HS-27A (cell line): Measurements from ENCODE around the gene TCERG1L.

Source experiments
- DNase-seq: peaks from one replicate; pipeline ENCODE4 v3.0.0-alpha.2; 2012; ENCODE audit warnings: low read depth, missing footprints

TCERG1L gene

GRCh38 chr10:131065673-131066305 lies 245.7 kb downstream of the TCERG1L start:
- no peak for DNase-seq

DNA sequence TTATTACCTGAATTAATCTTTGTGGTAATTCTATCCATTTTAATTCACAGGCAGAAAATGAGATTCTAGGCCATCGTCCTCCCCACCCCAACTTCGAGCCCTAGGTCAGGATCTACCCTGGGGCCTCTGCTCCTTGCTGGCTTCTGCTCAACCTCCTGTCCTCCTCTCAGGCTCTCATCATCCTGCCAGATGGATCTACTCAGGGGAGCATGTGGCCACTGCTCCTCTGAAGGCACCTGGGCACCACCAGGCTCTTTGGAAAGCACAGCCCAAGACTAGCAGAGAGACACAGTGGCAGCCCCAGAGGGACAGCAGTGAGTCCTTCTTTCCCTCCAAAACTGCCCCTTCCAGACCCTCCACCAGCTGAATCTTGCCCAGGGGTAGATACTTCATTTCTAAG lies 248.2 kb downstream of the TCERG1L start:
- no peak for DNase-seq

DNA sequence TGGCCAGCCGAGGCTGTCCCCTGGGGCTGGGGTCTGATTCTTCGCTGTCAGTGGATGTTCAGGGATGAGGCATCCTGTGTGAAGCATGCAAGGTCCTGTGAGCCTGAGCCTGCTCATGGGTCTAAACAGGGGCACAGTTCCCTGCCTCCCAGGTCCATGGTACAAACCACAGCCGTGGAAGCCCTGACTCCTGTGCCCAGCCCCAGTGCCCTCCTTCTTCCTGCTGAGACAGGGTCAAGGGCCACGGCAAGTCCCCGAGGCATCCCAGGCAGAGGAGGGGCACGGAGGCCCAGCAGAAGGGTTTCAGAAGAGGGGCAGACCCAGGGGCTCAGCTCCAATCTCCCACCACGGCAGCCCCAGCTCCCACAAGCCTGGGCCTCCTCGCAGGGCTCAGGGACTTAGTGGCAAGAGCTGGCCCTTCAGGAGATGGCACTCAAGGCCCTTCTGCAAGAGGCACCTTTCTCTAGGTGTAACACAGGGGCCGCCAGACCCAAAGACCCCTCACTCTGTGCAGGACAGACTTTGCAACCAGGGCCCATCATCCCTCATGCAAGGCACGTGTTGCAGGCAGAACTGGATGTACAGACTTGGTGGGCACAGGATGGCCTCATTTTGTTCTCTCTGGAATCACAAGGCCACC lies 248.8 kb downstream of the TCERG1L start:
- DNase-seq: no peak

GRCh38 chr10:131061216-131061615 lies 250.3 kb downstream of the TCERG1L start:
- no peak for DNase-seq

DNA sequence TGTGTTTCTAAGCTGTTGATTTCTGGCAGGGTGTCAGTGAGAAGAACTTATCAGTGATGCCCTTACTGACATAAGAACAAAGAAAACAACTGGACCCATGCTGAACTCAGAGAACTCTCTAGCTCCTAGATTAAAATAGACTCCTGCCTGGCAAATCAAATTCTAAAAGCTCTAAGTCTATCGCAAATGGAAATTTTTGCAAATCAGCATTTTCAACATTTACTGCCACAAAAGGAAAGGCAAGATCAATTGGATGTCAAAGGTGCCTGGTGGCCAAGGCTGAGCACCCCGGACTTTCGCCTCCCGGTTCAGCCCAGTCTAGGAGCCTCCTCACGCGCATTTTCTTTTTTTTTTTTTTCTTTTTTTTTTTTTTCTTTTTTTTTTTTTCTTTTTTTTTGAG lies 251.6 kb downstream of the TCERG1L start:
- no peak for DNase-seq

DNA sequence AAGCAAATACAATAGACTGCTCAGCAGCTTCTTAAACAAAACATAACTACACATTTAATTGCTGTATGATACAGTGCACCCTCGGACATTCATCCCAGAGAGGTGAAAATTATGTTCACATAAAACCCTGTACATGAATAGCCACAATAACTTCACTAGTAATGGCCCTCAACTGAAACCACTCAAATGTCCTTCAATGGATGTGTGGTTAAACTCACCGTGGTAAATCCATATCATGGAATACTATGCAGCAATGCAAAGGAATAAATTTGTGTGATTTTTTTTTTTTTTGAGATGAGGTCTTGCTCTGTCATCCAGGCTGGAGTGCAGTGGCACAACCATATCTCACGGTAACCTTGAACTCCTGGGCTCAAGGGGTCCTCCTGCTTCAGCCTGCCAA lies 252.7 kb downstream of the TCERG1L start:
- no peak for DNase-seq

DNA sequence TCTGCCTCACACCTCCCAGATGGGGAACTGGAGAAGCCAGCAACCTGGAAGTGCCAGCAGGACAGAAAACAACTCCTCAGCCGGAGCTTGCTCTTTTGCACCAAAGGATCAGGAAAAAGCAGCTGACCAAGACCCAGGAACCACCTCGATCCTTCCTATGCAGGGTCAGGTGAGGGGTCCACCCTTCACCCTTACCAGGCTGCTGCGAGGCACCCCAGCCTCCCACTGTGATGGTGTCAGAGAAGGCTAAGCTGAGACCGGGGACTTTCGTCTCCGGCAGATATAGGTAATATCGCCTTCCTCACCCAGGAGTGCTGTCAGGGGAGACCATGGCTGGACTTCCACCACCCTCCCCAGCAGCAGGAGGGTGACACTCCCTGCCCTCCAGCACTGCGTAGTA lies 254.7 kb downstream of the TCERG1L start:
- no peak for DNase-seq

DNA sequence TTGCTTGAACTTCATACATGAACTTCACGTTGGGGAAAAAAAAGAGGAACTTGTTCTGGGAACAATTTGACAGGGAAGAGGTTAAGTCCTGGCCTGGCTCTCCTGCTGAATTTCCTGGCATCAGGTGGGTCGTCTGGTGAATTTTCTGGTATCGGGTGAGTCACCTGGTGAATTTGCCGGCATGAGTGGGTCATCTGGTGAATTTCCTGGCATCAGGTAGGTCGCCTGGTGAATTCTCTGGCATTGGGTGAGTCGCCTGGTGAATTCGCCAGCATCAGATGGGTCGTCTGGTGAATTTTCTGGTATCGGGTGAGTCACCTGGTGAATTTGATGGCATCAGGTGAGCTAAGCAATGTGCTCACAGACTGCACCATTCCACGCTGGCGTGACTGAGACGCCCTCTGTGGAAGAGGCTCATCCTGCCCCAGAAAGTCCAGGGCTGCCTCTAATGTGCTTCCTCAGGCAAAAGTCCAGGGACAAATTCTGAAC lies 255.4 kb downstream of the TCERG1L start:
- DNase-seq: no peak

- no peak for DNase-seq
Measured at GRCh38 chr10:131055437-131055836, 256.1 kb downstream of the TCERG1L start.

DNA sequence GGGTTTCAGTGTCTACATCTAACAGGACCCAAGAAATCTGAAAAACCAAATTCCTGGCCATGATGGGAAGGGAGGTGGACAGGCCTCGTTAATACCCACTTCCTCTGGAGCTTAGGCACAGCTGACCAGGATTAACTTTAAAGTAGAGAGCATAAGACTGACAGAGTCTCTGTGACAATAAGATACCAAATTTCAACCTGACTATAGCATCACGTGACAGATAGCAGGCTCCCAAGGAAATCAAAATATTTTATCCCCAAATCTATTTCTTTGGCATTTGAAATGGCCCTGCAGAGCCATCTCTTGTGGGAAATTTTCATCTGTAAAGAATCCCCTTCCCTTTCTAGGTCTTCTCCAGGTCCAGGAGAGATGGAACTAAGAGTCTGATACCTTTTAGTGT lies 258.3 kb downstream of the TCERG1L start:
- no peak for DNase-seq

DNA sequence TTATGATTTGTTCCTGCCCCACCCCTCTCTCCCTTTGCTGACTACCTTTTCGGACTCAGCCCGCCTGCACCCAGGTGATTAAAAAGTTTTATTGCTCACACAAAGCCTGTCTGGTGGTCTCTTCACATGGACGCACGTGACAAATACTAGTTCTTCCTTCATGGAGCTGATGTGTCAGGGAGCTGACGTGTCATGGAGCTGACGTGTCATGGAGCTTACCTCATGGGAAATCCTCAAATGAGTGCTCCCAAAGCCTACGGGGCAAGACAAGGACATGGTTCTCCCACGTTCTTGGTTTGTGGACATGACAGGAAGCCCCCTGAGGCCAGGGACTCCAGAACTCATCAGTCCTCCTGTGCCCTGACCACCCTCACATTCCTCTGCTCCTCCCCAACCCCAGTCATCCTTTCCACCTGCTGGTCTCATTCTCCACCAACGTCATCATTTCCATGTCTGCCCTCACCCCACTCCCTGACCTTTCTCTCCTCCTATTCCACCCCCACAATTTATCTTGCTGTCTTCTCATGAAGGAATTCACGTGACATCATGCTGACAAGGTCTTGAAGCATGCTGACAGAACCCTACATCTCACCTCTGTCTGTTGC lies 261.3 kb downstream of the TCERG1L start:
- DNase-seq: no peak

- no peak for DNase-seq
Measured at GRCh38 chr10:131049016-131049415, 262.5 kb downstream of the TCERG1L start.

GRCh38 chr10:131048606-131049005 lies 262.9 kb downstream of the TCERG1L start:
- no peak for DNase-seq

DNA sequence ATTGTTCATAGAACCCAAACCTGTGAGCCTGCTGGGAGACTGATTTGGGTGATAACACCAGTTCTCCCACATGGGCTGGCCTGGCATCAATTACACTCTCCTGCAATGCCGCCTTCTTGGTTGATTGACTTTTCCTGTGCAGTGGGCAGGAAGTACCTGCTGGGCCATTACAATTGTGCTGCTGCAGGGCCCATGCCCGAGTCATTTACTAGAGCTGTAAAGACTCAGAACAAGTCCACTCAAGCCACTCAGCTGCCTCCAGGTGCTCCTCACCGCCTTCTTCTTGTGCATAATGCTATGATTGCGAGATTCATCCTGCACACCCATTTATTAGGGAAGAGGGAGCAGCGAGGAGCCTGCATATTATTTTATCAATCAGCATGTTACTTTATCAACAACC lies 264.0 kb downstream of the TCERG1L start:
- DNase-seq: no peak

DNA sequence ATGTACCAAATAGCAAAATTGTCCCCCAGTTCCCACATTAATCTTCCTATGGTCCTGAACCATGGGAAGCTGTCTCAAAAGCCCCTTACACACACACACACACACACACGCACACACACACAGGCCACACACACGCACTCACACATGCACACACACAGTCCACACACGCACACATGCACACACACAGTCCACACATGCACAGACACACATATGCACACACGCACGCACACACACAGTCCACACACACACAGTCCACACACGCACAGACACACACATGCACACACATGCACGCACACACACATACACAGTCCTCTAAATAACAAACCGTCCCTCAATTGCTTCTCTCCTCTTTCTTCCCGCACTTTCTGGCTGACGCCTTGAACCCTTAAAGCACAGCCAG lies 265.3 kb downstream of the TCERG1L start:
- DNase-seq: no peak

DNA sequence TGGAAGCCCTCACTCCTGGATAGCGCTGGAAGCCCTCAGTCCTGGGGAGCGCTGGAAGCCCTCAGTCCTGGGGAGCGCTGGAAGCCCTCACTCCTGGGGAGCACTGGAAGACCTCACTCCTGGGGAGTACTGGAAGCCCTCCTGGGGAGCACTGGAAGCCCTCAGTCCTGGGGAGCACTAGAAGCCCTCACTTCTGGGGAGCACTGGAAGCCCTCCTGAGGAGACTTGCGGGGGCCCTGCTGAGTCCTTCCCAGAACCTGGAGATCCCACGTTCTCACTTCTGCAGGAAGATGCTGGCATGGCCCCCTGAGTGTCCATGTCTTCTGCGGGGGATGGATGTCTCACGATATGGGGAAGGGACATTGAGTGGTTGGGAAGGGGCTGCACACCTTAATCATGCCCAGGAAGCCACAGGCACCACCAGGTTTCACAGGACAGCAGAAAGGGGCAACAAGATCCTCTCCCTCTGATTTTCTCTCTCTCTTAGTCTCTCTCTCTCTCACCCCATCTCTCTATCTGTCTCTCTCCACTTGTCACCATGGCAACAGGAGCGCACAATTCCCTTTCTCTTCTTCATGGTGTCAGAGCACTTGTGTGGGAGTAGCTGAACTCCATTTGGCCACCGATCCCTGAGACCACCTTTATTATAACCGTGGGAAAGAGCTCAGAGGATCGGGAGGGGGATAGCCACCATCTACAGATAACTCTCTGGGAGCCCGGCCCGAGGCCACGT lies 267.0 kb downstream of the TCERG1L start:
- no peak for DNase-seq

GRCh38 chr10:131043039-131043691 lies 268.4 kb downstream of the TCERG1L start:
- DNase-seq: no peak
